Activated T-helper 1 cell treated with anti-CD3 and anti-CD28 coated beads, Interleukin-2, amount 50 U/mL, for 16 hours (primary cell): ENCODE measurements around the gene SLC26A3.
"Not testable (repeated sequence)": the region's sequence is repeated elsewhere in the genome, so short reads cannot be mapped to it uniquely, and the experiment has no call there.

Experiments
- DNase-seq, 2 donors: peaks; one replicate each; pipeline ENCODE4 v3.0.0-alpha.2; 2020; ENCODE audit warnings: low read depth in 1 of 2, low spot score in 1 of 2

Gene SLC26A3

DNA sequence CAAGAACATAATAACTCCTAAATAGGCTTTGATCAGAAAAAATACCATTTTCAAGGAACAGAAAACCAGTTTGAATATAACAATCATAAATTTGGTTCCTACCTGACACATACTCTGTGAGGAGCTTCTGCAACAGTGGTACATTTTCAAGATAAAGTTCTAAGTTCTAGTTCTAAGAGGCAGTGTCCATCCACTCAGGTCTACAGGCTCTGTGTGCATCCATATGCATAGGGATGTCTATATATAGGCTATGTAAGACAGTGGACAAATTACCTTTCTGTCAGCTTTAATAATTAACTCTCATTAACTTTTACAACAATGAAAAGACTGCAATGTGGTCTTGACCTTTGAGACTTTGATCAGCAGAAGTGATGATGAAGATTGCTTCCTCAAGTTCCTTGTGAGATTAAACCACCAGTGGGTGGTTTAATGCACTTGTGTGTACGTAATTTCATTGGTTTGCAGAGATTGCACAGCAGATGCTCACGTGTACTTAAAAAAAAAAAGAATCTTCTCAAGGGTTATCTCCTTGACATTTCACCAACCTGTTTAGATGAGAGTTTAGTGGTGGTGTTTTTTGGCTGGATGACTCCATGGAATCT is at the start of gene SLC26A3:
TSS of gene SLC26A3 (minus strand) at position 215 of the 602 bp plus-strand sequence. CDS start 8,714 bp downstream, outside the sequence.
- no peak for DNase-seq

DNA sequence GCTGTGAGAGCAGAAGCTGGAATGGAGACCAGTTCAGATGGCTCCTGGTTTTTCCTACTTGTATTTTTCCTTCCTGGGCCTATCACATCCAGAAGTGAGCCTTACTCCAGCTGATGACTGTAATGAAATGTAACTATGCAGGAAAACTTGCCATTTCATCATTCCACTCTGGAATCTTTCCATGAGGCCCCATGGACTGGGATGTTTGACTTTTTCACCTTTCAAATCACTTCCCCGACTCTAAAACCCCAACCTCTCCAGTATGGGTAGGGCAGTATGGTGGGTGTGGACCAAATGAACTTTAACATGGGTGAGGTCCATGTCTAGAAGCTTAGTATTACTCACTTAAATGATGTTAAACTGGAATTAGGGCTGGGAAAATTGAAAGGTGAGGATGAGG is 47.6 kb upstream of the SLC26A3 start:
- DNase-seq: no peak

DNA sequence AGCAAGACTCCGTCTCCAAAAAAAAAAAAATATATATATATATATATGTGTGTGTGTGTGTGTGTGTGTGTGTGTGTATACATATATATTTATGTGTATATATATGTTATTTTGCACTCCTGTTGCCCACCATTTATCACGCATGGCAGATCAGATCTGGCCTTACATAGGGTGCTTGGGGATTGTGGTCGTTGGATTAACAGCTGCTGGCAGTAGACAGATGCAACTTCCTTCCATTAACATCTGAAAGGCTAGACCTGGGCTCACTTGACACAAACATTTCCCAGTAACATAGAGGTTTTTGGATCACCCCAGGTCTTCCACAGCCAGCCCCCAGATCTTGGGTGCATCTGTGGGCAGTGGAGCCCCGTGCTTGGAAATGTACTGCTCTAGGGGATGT is 47.2 kb upstream of the SLC26A3 start:
- DNase-seq: no peak

DNA sequence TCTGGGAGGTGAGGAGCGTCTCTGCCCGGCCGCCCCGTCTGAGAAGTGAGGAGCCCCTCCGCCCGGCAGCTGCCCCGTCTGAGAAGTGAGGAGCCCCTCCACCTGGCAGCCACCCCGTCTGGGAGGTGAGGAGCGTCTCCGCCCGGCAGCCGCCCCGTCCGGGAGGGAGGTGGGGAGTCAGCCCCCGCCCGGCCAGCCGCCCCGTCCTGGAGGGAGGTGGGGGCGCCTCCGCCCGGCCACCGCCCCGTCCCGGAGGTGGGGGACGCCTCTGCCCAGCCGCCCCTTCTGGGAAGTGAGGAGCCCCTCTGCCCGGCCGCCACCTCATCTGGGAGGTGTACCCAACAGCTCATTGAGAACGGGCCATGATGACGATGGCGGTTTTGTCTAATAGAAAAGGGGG is 45.2 kb upstream of the SLC26A3 start:
- not testable (repeated sequence) for DNase-seq

DNA sequence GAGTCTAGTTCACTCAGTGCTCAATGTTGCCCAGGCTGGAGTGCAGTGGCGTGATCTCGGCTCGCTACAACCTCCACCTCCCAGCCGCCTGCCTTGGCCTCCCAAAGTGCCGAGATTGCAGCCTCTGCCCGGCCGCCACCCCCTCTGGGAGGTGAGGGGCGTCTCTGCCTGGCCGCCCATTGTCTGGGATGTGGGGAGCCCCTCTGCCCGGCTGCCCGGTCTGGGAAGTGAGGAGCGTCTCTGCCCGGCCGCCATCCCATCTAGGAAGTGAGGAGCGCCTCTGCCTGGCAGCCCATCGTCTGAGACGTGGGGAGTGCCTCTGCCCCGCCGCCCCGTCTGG is 44.8 kb upstream of the SLC26A3 start:
- not testable (repeated sequence) for DNase-seq

DNA sequence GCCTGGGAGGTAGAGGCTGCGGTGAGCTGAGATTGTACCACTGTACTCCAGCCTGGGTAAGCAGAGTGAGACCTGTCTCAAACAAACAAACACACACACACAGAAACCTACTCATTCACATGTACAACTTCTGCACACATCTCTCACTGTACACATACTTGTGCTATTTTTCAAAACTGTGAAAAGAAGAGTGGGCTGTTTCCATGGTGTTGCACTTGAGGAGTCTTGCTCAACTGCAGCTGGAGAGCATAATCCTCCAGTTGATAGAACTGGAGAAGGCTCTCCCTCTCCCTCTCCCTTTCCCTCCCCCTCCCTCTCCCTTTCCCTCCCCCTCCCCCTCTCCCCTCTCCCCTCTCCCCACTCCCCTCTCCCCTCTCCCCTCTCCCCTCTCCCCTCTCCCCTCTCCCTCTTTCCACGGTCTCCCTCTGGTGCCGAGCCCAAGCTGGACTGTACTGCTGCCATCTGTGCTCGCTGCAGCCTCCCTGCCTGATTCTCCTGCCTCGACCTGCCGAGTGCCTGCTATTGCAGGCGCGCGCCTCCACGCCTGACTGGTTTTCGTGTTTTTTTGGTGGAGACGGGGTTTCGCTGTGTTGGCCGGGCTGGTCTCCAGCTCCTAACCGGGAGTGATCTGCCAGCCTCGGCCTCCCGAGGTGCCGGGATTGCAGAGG is 44.3 kb upstream of the SLC26A3 start:
- no peak for DNase-seq

DNA sequence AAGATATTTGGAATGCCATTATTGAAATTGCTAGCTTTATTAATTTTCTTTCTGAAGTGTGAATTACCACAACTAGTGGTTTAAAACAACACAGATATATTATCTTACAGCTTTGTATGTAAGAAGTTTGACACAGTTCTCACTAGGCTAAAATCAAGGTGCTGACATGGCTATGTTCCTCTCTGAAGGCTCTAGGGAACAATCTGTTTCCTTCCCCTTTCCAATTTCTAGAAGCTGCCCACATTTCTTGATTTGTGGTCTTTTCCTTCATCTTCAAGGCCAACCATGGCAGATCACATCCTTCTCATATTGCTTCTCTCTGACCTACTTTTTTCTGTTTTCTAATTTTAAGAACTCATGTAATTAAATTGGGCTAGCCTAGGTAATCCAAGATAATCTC is 43.3 kb upstream of the SLC26A3 start:
- no peak for DNase-seq

DNA sequence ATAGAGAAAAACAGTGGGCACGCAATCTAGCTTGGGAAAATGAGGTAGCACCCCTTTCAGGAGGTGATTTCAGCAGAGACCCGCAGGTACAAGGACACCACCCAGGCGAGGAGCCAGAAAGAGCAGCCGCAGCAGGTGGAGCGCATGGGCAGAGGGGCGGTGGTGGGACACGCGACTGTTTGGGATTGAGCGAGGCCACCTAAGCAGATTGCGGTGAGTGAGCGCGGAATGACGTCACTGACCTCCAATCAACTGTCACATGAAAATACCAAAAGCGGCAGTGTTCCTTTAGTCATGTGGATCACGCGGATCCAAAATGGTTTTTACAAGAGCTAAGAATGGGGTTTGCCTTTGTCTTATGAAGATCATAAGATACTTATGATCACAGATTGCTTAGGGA is 40.2 kb upstream of the SLC26A3 start:
- no peak for DNase-seq

DNA sequence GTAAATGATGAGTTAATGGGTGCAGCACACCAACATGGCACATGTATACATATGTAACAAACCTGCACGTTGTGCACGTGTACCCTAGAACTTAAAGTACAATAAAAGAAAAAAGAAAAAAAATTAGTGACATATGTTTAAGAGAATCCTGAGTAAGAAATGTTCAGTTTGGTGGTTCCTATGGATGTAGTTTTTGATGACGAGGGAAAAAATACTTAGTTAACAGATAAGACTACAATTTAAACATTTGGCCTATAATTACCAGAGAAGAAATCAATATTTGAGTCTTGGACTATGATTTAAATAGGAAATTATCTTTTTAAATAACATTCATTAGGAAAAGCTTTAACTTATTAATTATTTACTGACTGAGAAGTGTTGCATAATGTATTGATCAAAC is 39.2 kb upstream of the SLC26A3 start:
- DNase-seq: no peak

DNA sequence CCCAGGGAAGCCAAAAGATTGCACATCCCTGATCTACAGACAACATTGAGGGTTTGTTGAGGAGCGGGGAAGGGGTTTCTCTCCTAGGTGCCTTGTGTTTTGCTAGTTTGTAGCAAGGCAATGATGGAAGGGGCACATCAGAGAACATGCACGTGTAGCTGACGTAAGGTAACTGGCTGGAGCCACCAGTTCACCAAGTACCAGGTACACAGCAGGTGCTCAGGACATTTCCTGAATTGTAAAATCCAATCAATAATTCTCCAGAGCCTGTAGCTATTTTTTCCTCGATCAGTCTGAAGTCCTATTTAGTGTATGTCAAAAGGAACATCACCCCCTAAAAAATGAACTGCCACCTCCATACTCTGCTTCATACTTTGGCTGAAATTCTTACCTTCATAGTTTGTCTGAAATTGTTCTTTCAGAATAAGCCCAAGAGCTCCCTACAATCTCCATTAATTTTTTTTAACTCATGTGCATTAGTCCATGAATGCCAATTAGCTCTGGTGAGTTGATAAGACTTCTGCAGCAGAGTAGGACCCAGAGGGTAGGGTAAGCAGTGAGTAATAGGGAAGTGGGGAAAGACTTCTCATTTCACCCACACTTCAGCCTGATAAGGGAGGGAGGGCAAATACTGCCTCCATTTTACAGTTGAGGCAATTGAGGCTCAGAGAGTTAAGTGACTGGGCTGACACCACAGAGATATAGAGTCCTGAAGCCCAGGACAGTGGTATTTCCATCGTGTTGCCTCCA is 36.0 kb upstream of the SLC26A3 start:
- DNase-seq: no peak

DNA sequence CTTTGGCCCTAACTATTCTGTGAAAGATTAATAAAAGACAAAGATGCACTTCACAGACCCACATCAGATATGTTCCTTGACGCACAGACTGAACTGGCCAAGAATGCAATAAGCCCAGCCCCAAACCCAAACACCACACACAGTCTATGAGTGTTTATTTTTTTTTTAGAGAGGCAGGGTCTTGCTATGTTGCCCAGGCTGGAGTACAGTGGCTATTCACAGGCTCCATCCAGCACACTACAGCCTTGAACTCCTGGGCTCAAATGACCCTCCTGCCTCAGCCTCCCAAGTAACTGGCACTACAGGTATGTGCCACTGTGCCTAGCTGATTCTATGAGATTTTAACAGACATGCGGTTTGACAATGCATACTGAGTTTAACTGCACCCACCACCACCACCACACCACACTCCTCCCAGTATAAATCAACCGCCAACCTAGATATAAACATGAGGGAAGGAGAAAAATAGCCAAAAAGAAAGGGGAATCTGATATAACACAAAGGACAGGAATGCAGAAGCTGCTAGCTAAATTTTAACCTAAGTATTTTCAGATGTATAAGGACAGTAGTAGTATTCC is 35.1 kb upstream of the SLC26A3 start:
- DNase-seq: no peak

DNA sequence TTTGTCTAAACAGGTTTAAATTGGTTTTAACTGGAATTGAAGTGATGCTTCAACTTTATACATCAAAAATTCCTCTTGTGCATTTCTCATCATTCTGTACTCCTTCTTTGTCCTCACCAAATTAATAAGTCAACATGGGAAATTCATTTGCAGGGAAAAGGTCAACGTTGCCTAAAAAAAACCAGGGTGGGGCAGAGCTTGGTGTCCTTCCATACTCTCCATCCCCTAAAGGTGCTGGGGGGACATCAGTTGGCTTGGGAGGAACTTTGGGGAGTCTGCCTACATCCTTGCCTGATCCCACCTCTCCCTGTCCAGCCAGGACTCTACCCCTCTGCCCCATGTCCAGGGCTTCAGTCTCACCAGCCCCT is 34.1 kb upstream of the SLC26A3 start:
- no peak for DNase-seq

DNA sequence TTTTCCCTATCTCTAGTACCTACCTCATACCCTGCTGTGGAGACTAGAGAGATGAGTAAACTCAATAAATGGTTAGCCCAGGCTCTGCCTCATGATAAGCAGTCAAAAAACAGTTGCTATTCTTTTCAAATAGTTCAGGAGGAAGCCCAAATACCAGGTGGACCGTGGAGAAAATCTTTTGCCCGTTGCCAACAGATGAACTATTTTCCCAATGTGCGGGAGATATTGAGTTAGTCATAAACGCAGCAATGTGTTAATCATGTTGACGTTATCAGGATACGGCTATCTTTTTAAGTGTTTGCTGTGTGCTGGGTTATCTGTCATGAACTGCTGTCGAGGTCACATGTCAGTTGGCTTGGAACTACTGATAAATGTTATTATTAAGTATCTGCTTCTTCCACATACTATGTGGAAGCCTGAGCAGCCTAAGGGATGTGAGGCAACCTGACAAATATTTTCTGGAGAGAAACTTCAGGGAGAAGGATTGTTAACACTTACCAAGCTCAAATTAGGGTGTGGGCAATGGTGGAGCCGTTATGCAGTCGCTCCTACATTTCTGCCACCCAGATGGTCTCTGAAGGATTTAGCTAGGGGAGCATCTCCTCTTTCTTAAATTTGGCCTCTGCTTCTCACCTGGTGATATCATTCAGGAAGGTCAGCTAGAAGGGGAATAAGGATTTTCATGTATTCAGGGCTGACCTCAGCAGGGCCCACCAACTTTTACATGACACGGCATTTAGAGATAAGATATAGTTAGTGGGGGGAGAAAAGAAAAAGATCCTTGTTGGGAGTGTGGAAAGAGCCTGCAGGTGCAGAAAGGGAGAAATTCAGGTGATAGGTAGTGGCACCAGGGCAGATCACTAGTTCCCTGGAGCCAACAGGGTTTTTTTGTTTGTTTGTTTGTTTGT is 33.5 kb upstream of the SLC26A3 start:
- DNase-seq: no peak

DNA sequence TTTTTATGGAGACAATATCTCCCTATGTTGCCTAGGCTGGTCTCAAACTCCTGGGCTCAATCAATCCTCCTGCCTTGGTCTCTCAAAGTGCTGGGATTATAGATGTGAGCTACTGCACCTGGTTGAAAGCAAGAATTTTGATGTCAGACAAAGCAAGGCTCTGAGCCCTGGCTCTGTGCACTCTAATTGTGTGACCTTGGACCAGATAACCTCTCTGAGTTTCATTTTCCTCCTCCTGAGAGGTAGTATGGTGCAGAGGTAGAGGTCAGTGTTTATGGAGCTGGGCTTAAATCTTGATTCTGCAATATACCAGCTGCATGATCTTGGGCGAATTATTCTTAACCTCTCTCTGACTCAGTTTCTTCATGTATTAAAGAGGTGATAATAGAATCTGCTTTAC is 31.4 kb upstream of the SLC26A3 start:
- no peak for DNase-seq

DNA sequence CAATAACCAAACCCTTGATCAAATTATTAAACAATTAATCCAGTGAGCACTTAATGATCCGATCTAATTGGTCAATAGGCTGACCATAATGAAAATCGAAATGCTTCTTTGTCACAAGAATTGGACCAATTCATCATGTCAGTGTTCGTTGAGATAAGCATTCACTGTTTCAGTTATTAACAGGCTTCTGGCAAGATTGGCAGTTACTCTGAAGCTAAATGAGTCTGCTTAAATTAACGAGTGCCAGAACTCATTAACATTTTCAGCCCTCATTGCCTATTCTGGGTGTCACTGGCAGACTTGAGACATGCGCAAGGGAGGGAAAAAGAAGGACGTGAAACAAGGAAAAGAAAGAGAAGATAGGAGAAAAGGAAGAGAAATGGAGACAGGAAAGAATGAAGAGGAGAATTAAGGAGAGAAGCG is 30.7 kb upstream of the SLC26A3 start:
- DNase-seq: no peak

DNA sequence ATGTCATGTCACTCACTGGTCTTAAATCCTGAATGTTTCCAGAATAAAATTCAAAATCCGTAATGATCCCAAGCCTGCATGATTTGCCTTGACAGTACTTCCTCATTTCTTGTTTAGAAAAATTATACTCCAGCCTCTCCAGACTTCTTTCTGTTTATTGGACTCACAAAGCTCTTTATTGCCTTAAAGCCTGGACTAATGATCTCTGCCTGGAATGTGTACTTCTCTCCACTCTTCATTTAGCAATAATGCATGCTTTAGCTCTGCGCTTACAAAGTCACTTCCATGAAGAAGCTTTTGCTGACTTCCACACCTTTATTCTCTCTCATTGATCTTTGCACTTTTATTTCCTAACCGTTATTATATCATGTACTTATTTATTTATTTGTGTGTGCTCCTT is 27.4 kb upstream of the SLC26A3 start:
- DNase-seq: no peak

DNA sequence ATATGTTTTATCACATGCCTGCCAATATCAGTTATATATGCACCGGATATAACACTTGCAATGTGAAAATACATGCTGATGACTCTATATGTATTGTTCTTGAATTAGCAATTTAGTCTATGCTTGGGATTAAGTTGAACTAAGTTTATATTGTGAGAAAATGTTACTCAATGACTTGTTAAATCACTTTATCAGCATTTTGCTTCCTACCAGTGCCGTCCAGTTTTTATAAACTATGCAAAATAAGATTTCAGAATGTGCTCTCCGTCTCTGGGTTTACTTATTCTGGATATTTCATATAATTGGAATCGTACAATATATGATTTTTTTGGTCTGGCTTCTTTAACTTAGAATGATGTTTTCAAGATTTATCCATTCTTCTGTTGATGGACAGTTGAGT is 25.5 kb upstream of the SLC26A3 start:
- no peak for DNase-seq

DNA sequence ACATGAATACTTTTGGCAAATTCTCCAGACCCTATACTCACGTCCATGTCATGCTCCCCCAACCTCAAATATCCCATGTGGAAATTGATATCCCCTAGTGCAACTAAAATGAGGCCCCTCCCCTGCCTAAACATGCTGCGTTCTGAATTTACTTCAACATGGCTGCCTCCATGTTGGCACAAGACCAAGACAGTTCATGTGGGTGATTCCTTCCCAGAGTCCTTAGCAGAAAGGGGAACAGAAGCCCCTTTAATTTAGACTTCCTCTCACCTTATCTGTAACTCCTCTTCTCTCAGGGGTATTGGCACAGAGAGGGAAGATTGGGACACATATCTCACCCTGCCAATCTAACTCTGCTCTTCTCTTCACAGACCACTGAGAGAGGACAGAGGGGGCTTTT is 24.5 kb upstream of the SLC26A3 start:
- DNase-seq: no peak

DNA sequence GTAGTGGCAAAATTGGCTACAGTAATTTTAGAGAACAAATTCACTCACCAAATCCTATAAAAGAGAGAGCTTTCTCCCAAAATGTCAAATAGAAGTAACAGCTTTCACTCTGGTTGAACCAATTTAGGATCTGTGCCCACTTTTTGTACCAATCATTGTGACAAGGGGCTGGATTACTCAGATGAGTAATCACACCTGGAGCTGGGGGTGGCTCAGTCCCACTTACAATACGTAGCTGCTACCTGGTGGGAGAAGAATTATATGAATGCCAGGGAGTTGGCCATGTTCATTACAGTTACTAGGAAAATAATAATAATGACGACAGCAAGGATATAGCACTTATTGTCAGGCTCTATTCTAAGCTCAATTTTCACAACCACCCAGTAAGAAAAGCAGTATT is 23.4 kb upstream of the SLC26A3 start:
- DNase-seq: no peak

DNA sequence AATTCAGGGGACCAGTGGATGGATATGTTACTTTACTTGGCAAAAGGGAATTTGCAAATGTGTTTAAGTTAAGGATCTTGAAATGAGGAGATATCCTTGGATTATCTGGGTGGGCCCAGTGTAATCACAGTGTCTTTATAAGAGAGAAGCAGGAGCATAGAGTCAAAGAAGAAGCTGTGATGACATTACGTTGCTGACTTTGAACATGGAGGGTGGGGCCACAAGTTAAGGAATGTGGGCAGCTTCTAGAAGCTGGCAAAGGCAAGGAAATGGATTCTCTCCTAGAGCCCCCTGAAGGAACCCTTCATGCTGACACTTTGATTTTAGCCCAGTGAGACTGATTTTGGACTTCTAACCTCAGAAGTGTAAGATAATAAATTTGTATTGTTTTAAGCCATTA is 21.8 kb upstream of the SLC26A3 start:
- DNase-seq: no peak

DNA sequence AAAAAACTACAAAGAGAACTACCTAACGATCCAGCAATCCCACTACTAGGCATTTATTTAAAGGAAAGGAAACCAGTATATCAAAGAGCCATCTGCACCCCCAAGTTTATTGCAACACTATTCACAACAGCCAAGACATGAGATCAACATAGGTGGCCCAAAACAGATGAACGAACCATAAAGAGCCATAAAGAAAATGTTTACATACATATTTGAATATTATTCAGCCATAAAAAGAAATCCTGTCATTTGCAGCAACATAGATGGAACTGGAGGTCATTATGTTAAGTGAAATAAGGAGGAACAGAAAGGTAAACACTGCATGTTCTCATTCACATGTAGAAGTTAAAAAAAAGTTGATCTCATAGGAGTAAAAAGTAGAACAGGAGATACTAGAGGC is 15.6 kb upstream of the SLC26A3 start:
- no peak for DNase-seq
